ENCODE results near the gene ABHD16B.
A peak's percentile ranks its signal among the peaks of the same experiment; 100 is the strongest.
"Not testable (repeated sequence)": the region's sequence is repeated elsewhere in the genome, so short reads cannot be mapped to it uniquely, and the experiment has no call there.

The ABHD16B gene

GRCh38 chr20:63855363-63856097 is 5.8 kb upstream of the ABHD16B start:
- DNase-seq: no peak

DNA sequence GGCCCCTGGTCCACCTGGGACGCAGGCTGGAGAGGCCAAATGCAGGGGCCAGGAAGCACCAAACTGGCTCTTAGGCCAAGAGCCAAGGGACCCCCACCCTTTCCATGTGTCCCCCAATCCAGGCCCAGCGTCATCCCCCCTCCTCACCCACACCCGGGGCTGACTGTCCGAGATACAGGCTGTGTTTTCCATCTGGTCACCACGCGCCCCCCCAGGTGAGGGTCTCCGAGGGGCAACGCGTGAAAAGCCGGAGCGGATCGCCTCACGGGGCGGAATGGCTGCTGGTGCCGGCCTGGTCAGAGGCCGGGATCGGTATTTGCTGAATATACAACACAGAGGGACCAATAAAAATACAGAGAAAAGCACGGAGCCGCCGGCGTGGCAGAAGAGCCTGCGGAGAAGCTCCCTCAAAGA is 5.2 kb upstream of the ABHD16B start:
- DNase-seq: no peak

- no peak for DNase-seq
These were observed 3.4 kb upstream of the ABHD16B start for GRCh38 chr20:63857764-63858392.

DNA sequence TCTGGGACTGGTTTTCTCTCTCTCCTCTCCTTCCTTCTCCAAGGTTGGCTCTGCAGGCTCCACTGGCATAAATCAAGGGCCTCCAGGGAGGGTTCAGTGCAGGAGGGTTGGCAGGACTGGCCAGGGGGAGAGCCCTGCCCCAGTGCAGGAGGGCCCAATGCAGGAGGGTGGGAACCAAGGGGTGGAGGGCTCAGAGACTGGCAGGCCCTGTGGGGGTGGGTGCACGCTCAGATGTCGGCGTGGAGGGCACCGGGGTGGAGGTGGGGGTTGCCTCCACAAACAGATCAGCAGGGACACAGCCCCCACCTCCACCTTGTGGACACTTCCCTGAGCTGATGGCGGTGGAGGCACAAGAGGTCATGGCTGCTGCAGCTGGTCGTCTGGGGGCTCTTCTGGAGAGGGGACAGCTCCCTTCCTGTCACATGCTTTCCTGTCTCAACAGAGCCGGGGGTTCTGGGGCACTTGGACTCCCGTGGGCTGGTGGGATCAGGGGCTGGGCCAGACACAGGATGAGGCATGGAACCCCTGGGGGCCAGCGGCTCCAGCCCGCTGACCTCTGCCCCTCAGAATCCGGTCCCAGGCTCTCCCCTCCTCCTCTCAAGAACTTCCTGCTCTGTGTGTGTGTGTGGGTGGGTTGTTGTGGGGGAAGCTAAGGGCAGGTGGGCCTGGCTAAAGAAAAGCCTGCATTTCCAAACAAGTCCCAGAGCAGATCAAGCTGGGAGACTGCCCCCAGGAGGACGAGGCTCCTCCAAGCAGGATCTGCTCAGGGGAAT is 2.7 kb upstream of the ABHD16B start:
- DNase-seq: peak in 1 of 14 donors; percentile 14

GRCh38 chr20:63859166-63859699 is 2.1 kb upstream of the ABHD16B start:
- no peak for DNase-seq

- peak in 3 of 14 donors; percentile 12 to 26 (median 14) for DNase-seq
These were observed 810 bp upstream of the ABHD16B start for GRCh38 chr20:63860325-63861051.

DNA sequence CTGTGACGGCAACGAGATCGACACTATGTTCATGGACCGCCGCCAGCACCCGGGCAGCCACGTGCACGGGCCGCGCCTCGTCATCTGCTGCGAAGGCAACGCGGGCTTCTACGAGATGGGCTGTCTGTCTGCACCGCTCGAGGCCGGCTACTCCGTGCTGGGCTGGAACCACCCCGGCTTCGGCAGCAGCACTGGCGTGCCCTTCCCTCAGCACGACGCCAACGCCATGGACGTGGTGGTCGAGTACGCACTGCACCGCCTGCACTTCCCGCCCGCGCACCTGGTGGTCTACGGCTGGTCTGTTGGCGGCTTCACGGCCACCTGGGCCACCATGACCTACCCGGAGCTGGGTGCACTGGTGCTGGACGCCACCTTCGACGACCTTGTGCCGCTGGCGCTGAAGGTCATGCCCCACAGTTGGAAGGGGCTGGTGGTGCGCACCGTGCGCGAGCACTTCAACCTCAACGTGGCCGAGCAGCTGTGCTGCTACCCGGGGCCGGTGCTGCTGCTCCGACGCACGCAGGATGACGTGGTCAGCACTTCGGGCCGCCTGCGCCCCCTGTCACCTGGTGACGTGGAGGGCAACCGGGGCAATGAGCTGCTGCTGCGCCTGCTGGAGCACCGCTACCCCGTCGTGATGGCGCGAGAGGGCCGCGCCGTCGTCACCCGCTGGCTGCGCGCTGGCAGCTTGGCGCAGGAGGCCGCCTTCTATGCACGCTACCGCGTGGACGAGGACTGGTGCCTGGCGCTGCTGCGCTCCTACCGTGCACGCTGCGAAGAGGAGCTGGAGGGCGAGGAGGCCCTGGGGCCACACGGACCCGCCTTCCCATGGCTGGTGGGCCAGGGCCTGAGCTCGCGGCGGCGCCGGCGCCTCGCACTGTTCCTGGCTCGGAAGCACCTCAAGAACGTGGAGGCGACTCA is 943 bp downstream of the ABHD16B start:
- DNase-seq: no peak

DNA sequence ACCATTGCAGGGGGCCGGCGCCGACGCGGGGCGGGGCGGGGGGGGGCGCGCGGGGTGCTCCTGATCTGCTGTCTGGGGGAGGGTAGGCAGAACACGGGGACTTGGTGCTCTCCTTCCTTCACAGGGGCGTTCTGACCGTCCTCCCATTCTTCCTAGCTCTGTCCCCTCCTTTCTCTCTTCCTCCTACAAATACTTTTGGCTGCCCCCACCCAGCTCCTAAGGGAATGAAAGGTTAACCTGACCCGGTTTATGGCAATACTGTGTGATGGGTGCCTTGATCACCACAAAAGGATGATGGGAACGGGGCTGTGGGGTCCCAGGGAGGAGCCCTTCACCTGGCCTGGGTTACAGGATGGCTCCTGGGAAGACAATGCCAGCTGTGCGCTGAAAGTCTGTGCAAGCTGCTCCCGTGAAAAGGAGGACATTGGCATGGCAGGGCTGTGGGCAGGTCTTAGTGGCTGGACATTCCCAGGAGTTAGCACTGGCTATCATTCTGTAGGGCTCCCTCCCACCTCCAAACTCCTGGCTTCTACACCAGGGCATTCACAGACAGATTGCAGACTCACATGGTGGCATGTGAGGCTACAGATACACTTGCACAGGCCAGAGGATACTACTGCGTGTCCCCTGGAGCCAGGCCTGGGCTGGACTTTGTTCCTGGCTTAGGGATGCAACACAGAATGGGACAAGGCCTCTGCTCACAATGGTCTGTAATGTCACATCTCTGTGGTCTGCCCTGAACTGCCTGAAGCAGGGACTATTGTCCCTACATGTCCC is 1.9 kb downstream of the ABHD16B start:
- DNase-seq: no peak

DNA sequence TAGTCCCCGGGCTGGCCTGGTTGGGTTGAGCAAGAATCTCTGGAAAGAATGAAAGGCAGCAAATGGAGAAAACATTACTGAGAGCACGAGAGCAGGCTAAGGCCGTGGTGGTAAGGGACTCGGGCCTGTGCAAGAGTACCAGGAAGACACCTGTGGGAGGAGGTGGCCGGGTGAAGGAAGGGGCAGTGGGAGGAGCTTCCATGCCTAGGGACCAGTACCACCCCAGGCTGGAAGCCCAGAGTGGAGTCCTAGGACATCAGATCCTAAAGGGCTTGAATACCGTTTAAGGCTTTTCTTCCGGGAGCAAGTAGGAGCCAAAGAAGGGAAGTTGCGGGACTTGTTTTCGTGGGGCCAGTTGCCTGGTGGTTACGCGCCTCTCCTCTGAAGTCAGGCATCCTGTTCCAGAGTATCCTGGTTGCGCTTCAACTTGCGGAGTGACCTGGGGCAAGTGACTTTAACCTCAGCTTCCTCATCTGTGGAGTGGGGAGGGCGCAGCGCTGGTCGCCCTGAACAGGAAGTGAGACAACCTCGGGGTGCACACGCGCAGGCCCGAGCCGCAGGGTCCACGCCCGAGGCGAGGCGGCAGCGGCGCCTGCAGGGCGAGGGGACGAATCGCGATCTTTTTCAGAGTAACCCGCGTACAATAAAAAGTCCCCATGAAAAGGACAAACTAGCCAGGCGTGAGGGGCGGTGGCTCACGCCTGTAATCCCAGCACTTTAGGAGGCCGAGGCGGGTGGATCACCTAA is 2.7 kb downstream of the ABHD16B start:
- peak in 12 of 14 donors; percentile 21 to 81 (median 57) for DNase-seq

- no peak for DNase-seq
These were observed 3.3 kb downstream of the ABHD16B start for GRCh38 chr20:63864545-63864977.

DNA sequence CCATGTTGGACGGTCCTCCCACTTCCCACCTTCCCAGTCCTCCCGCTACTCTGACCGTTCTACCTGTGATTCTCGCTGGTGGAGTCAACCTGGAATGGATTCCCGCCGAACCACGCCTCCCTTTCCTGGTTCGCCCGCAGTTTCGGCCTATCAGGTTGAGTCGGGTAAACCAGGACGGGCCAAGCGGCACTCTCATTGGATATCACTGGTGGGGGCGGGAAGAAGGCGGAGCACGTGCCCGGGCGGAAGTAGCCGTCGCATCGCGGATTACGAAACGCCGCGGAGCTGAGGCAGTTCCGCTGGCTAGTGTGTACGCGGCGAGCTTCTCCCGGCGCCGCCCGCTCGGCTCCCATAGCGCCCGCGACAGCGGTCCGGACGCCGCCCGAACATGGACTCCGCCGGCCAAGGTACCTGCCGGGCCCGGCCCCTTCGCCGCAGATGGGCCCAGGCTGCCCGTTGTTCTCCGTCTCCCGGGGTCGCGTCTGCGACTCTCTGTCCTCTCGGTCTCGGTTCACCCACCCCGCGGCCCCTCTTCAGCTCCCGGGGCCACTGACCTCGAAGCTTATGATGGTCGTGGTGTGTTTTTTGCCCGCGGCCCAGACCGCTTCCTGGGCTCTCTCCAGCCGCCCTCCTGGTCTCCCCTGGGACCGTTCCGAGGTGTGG is 3.8 kb downstream of the ABHD16B start, which contains the start of gene TPD52L2:
Gene TPD52L2 (plus strand): TSS at position 293 of the 663 bp plus-strand sequence. CDS start 96 bp downstream, at position 389.
- peak; percentile 84 to 100 (median 96) for DNase-seq

DNA sequence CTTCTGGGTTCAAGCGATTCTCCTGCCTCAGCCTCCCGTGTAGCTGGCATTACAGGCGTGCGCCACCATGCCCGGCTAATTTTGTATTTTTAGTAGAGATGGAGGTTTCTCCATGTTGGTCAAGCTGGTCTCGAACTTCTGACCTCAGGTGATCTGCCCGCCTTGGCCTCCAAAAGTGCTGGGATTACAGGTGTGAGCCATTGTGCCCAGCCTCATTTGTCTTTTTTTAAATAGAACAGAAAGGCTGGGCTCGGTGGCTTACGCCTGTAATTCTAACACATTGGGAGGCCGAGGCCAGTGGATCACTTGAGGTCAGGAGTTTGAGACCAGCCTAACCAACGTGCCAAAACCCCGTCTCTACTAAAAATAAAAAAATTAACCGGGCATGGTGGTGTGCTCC is 5.7 kb downstream of the ABHD16B start:
- not testable (repeated sequence) for DNase-seq

GRCh38 chr20:63868264-63868663 is 7.0 kb downstream of the ABHD16B start:
- no peak for DNase-seq

DNA sequence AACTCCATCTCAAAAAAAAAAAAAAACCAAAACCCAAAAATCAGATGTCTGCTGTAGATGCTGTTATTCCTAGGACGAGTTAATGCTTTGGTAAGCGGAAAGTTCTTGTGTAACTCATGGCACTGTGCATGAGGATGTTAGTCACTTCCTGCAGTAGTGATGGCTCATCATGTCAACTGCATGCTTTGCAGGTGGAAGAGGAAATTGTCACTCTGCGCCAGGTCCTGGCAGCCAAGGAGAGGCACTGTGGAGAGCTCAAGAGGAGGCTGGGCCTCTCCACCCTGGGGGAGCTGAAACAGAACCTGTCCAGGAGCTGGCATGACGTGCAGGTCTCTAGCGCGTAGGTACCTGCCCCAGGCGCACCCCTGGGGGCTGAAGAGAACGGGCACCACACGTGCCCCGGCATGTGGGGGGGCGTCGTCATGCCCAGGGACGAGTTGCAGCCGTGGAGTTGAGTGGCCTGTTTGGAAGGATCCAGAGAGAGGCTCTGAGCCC is 12.2 kb downstream of the ABHD16B start:
- peak in 3 of 14 donors; percentile 2 to 31 (median 11) for DNase-seq

DNA sequence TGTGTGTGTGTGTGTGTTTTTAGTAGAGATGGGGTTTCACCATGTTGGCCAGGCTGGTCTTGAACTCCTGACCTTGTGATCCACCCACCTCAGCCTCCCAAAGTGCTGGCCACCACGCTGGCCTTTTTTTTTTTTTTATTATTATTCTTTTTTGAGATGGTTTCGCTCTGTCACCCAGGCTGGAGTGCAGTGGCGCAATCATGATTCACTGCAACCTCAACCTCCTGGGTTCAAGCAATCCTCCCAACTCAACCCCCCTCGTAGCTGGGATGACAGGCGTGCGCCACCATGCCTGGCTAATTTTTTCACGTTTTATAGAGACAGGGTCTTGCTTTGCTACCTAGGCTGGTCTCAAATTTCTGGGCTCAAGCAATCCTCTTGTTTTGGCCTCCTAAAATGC is 12.9 kb downstream of the ABHD16B start:
- DNase-seq: not testable (repeated sequence)

- DNase-seq: no peak
These were observed 15.3 kb downstream of the ABHD16B start for GRCh38 chr20:63876489-63877036.

- no peak for DNase-seq
These were observed 16.6 kb downstream of the ABHD16B start for GRCh38 chr20:63877755-63878470.
